PC-9 (cell line): Measurements from ENCODE around the gene GLYATL1. TPM values are rescaled to one million over a fixed set of nuclear protein-coding genes. Genes with fewer than 3 reads are reported as not detected.

Experiments used
- BruUV-seq: library from RNA; stranded (reverse); fragments of 400-500 nt; replicated peaks from 2 replicates; lab custom pipeline; 2021; lab: Mats Ljungman, UMichigan
- CTCF ChIA-PET: fragments of 300-600 bp; sonication (Branson Sonifier 250); formaldehyde crosslinking; loops from one replicate; lab custom pipeline; 2022; ENCODE audit warnings: antibody characterized with exemption; lab: Charles Lee
- POLR2A ChIA-PET: fragments of 300-600 bp; sonication (Branson Sonifier 250); formaldehyde crosslinking; loops from one replicate; lab custom pipeline; 2022; ENCODE audit warnings: antibody characterized with exemption; ENCODE audit not compliant: unreplicated experiment; lab: Charles Lee
- DNase-seq, 2 experiments: peaks; one replicate each; pipeline versions ENCODE4 v3.0.0 to v3.0.0-alpha.2; 2015 to 2022; ENCODE audit warnings: mixed read lengths in 1 of 2
- H2AFZ ChIP-seq: fragments of 200-600 bp; sonication (generic); 2 replicates; pipeline ENCODE4 v1.8.1; 2017; ENCODE audit warnings: antibody characterized with exemption
- H3F3A ChIP-seq: fragments of 200-600 bp; sonication (generic); 2 replicates; pipeline ENCODE4 v1.8.1; 2017; ENCODE audit warnings: antibody characterized with exemption, mild to moderate bottlenecking, low read depth; ENCODE audit not compliant: insufficient read depth
- H3K27ac ChIP-seq: fragments of 200-600 bp; sonication (generic); 2 replicates; pipeline ENCODE4 v1.6.1; 2016; ENCODE audit warnings: mixed run types
- H3K27me3 ChIP-seq: fragments of 200-600 bp; sonication (generic); 2 replicates; pipeline ENCODE4 v1.6.1; 2016; ENCODE audit warnings: low read depth, mixed run types; ENCODE audit not compliant: insufficient read depth
- H3K36me3 ChIP-seq: fragments of 200-600 bp; sonication (generic); 2 replicates; pipeline ENCODE4 v1.6.1; 2016; ENCODE audit warnings: low read depth, mixed run types
- H3K4me1 ChIP-seq: fragments of 200-600 bp; sonication (generic); replicated peaks from 2 replicates; pipeline ENCODE4 v1.6.1; 2016; ENCODE audit warnings: mixed run types; ENCODE audit not compliant: insufficient read depth
- H3K4me2 ChIP-seq: fragments of 200-600 bp; sonication (generic); 2 replicates; pipeline ENCODE4 v1.6.1; 2017; ENCODE audit warnings: mixed run types
- H3K4me3 ChIP-seq: fragments of 200-600 bp; sonication (generic); 2 replicates; pipeline ENCODE4 v1.6.1; 2016; ENCODE audit warnings: mixed run types
- H3K79me2 ChIP-seq: fragments of 200-600 bp; sonication (generic); 2 replicates; pipeline ENCODE4 v1.6.1; 2017; ENCODE audit warnings: low read depth, mixed run types
- H3K9me2 ChIP-seq: fragments of 200-600 bp; sonication (generic); 2 replicates; pipeline ENCODE4 v1.8.1; 2017; ENCODE audit warnings: mild to moderate bottlenecking; ENCODE audit not compliant: insufficient read depth
- H3K9me3 ChIP-seq: fragments of 200-600 bp; sonication (generic); 2 replicates; pipeline ENCODE4 v1.8.1; 2016; ENCODE audit warnings: low read depth; ENCODE audit not compliant: insufficient read depth
- H4K20me1 ChIP-seq: fragments of 200-600 bp; sonication (generic); 2 replicates; pipeline ENCODE4 v1.8.1; 2017; ENCODE audit not compliant: insufficient read depth
- CTCF ChIP-seq: fragments of 200-600 bp; sonication (generic); conservative IDR thresholded peaks from 2 replicates; pipeline ENCODE4 v1.6.1; 2017; ENCODE audit warnings: mixed run types, antibody characterized with exemption, mild to moderate bottlenecking, moderate library complexity
- EZH2 ChIP-seq: fragments of 200-600 bp; sonication (generic); IDR thresholded peaks from 2 replicates; pipeline ENCODE4 v1.8.0; 2017; ENCODE audit warnings: antibody characterized with exemption, low read depth
- intact Hi-C: fragments of 100-400 bp; cut with micrococcal nuclease; formaldehyde crosslinking; loops from one replicate; pipeline ENCODE4 v1.10.0; 2022; ENCODE audit not compliant: unreplicated experiment
- total RNA-seq: library from RNA; stranded (reverse); gene quantifications from 2 replicates; pipeline ENCODE4 v1.2.3, GENCODE V29; 2021

Gene GLYATL1
- total RNA-seq, 1 experiment from 2014 or later = not detected

- peaks cover 6% of the 10 kb centered on the region; the same call in 1 of the 2 replicates for H3K9me3 ChIP-seq
- no peaks in the 10 kb centered on the region for H3K79me2 ChIP-seq
- peaks cover 1% of the 10 kb centered on the region; the same call in 1 of the 2 replicates for H3K27me3 ChIP-seq
- no TSS peak for BruUV-seq
- no peaks in the 10 kb centered on the region for H3F3A ChIP-seq
- intact Hi-C loops = no loop called here
- CTCF ChIA-PET = no interaction called here
- H3K4me2 ChIP-seq = no peak overlapping the region
- no peak overlapping the region for H3K27ac ChIP-seq
- no peaks in the 10 kb centered on the region for H4K20me1 ChIP-seq
- POLR2A ChIA-PET = no interaction called here
- H3K36me3 ChIP-seq = no peaks in the 10 kb centered on the region
- H3K9me2 ChIP-seq = no peaks in the 10 kb centered on the region
- TF ChIP-seq EZH2 (no peak), CTCF (no peak)
- no peak overlapping the region for H2AFZ ChIP-seq
- no peak overlapping the region for H3K4me3 ChIP-seq
- no peak for DNase-seq
- H3K4me1 ChIP-seq = no peaks in the 10 kb centered on the region
These were observed 25.6 kb upstream of the GLYATL1 start for GRCh38 chr11:58913685-58914084.

- BruUV-seq = no TSS peak
- Histone ChIP-seq H4K20me1 (no peaks in the 10 kb centered on the region), H2AFZ (no peak overlapping the region), H3K9me2 (no peaks in the 10 kb centered on the region), H3K36me3 (no peaks in the 10 kb centered on the region), H3K79me2 (no peaks in the 10 kb centered on the region), H3K27ac (no peak overlapping the region), H3K27me3 (no peaks in the 10 kb centered on the region), H3K9me3 (peaks cover 6% of the 10 kb centered on the region; the same call in 1 of the 2 replicates), H3K4me2 (no peak overlapping the region), H3K4me1 (no peaks in the 10 kb centered on the region), H3F3A (no peaks in the 10 kb centered on the region), H3K4me3 (no peak overlapping the region)
- ChIA-PET POLR2A (no interaction called here), CTCF (no interaction called here)
- intact Hi-C loops = no loop called here
- TF ChIP-seq EZH2 (no peak), CTCF (no peak)
- DNase-seq = no peak
These were observed 24.3 kb upstream of the GLYATL1 start for GRCh38 chr11:58914821-58915543.

GRCh38 chr11:58916637-58917036 lies 22.7 kb upstream of the GLYATL1 start:
- POLR2A ChIA-PET = no interaction called here
- BruUV-seq = no TSS peak
- no peak for DNase-seq
- Histone ChIP-seq H3K9me3 (peaks cover 6% of the 10 kb centered on the region; the same call in 1 of the 2 replicates), H2AFZ (no peak overlapping the region), H3K4me1 (no peaks in the 10 kb centered on the region), H3K9me2 (no peaks in the 10 kb centered on the region), H3K4me2 (no peak overlapping the region), H4K20me1 (no peaks in the 10 kb centered on the region), H3K27ac (no peak overlapping the region), H3K36me3 (no peaks in the 10 kb centered on the region), H3K4me3 (no peak overlapping the region), H3F3A (no peaks in the 10 kb centered on the region), H3K79me2 (no peaks in the 10 kb centered on the region), H3K27me3 (no peaks in the 10 kb centered on the region)
- CTCF ChIA-PET = no interaction called here
- intact Hi-C loops = no loop called here
- no peak for TF ChIP-seq EZH2
